Right lobe of liver (tissue), 4 donors: ENCODE results near the gene CASP10.

Experiments
- POLR2A ChIP-seq: fragments of 450-650 bp; IDR thresholded peaks from one replicate; pipeline ENCODE4 v1.6.1; 2017; ENCODE audit warnings: antibody characterized with exemption, mild to moderate bottlenecking
- TF ChIP-seq, protein P1 (sequence below), 4 donors: fragments of 200-600 bp in 3 of 4; fragments of 450-650 bp in 1 of 4; IDR thresholded peaks; one replicate each; pipeline versions ENCODE4 v1.5.1 to v1.8.0; 2016 to 2022; ENCODE audit warnings: antibody characterized with exemption in 4 of 4, mild to moderate bottlenecking in 2 of 4
- donor health status: DM: no; HTN: no; CAD: no.
- donor health status: DM: no; HTN: no; CAD: no.
- donor health status: DM: no; HTN: yes; CAD: no.

DNA sequence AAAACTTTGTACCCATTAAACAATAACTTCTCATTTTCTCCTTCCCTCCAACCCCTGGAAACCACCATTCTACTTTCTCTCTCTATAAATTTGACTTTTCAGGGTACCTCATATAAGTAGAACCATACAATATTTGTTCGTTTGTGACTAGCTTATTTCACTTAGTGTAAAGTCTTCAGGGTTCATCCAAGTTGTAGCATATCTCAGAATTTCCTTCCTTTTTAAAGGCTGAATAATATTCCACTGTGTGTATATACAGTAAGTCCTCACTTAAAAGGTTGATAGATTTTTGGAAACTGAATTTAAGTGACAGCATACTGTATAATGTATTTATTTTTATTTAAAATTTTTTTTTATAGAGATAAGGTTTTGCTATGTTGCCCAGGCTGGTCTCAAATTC, 13.9 kb downstream of the CASP10 start:
- TF ChIP-seq POLR2A, result no peak
- TF ChIP-seq, protein P1, sequence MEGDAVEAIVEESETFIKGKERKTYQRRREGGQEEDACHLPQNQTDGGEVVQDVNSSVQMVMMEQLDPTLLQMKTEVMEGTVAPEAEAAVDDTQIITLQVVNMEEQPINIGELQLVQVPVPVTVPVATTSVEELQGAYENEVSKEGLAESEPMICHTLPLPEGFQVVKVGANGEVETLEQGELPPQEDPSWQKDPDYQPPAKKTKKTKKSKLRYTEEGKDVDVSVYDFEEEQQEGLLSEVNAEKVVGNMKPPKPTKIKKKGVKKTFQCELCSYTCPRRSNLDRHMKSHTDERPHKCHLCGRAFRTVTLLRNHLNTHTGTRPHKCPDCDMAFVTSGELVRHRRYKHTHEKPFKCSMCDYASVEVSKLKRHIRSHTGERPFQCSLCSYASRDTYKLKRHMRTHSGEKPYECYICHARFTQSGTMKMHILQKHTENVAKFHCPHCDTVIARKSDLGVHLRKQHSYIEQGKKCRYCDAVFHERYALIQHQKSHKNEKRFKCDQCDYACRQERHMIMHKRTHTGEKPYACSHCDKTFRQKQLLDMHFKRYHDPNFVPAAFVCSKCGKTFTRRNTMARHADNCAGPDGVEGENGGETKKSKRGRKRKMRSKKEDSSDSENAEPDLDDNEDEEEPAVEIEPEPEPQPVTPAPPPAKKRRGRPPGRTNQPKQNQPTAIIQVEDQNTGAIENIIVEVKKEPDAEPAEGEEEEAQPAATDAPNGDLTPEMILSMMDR (IDR thresholded peaks at IDR 0.05), result no peak
